Measurements from ENCODE around the gene TPCN2.

Gene TPCN2

GRCh38 chr11:69071956-69072355, 23.2 kb downstream of the TPCN2 start:
- Histone ChIP-seq H4K91ac (ENCODE audit: low read length) (no peak overlapping the region), H2BK15ac (ENCODE audit: low read depth, poor library complexity, severe bottlenecking) (no peak overlapping the region), H3K23ac (ENCODE audit: low read length in 2 of 2) (no peak overlapping the region), H3K18ac (ENCODE audit: low read depth in 1 of 2, low read length in 2 of 2) (no peak overlapping the region), H3K27me3 (ENCODE audit: control insufficient read depth in 1 of 2, insufficient read depth in 1 of 2, low read length in 2 of 2) (no peaks in the 10 kb centered on the region), H2AFZ (ENCODE audit: low read depth, low read length) (no peak overlapping the region), H4K8ac (ENCODE audit: low read length) (no peak overlapping the region), H3K4me3 (ENCODE audit: insufficient read depth in 1 of 2, low read depth in 1 of 2, low read length in 2 of 2) (no peak overlapping the region), H3K36me3 (ENCODE audit: control insufficient read depth in 1 of 2, insufficient read depth in 2 of 2, low read depth in 1 of 2, low read length in 2 of 2) (peaks cover 42 to 43% of the 10 kb centered on the region in 2 experiments), H3K9me3 (ENCODE audit: control insufficient read depth, low read length) (no peaks in the 10 kb centered on the region), H2BK120ac (ENCODE audit: low read depth, low read length) (no peak overlapping the region), H3K4ac (ENCODE audit: low read depth in 1 of 2, low read length in 2 of 2) (no peak overlapping the region), H3K79me1 (replicated peaks; ENCODE audit: low read length, poor library complexity, severe bottlenecking) (peaks cover 8% of the 10 kb centered on the region), H3K4me2 (ENCODE audit: low read length, poor library complexity, severe bottlenecking) (no peak overlapping the region), H2BK12ac (ENCODE audit: low read length in 2 of 2) (no peak overlapping the region), H3K27ac (ENCODE audit: low read length, poor library complexity, severe bottlenecking) (no peak overlapping the region), H3K4me1 (ENCODE audit: control insufficient read depth, insufficient read depth, low read depth, low read length) (peaks cover 24% of the 10 kb centered on the region), H3K14ac (ENCODE audit: low read length in 2 of 2) (no peak overlapping the region), H2AK5ac (ENCODE audit: low read length, severe bottlenecking) (no peak overlapping the region), H3K9ac (ENCODE audit: low read length) (no peak overlapping the region), H2BK5ac (ENCODE audit: low read depth, low read length, poor library complexity, severe bottlenecking) (no peak overlapping the region)
- 92% methylated on average over 13 of the region's 13 CpGs for WGBS
- DNase-seq = no peak

- Histone ChIP-seq H3K4me1 (ENCODE audit: control insufficient read depth, insufficient read depth, low read depth, low read length) (peaks cover 20% of the 10 kb centered on the region), H3K27me3 (ENCODE audit: control insufficient read depth in 1 of 2, insufficient read depth in 1 of 2, low read length in 2 of 2) (no peaks in the 10 kb centered on the region), H3K4me3 (ENCODE audit: insufficient read depth in 1 of 2, low read depth in 1 of 2, low read length in 2 of 2) (no peak overlapping the region), H2BK15ac (ENCODE audit: low read depth, poor library complexity, severe bottlenecking) (no peak overlapping the region), H4K91ac (ENCODE audit: low read length) (no peak overlapping the region), H2AFZ (ENCODE audit: low read depth, low read length) (no peak overlapping the region), H3K18ac (ENCODE audit: low read depth in 1 of 2, low read length in 2 of 2) (no peak overlapping the region), H3K23ac (ENCODE audit: low read length in 2 of 2) (no peak overlapping the region), H3K9ac (ENCODE audit: low read length) (no peak overlapping the region), H3K4me2 (ENCODE audit: low read length, poor library complexity, severe bottlenecking) (no peak overlapping the region), H3K79me1 (replicated peaks; ENCODE audit: low read length, poor library complexity, severe bottlenecking) (peaks cover 3% of the 10 kb centered on the region), H3K9me3 (ENCODE audit: control insufficient read depth, low read length) (no peaks in the 10 kb centered on the region), H2BK5ac (ENCODE audit: low read depth, low read length, poor library complexity, severe bottlenecking) (no peak overlapping the region), H2AK5ac (ENCODE audit: low read length, severe bottlenecking) (no peak overlapping the region), H3K27ac (ENCODE audit: low read length, poor library complexity, severe bottlenecking) (no peak overlapping the region), H3K36me3 (ENCODE audit: control insufficient read depth in 1 of 2, insufficient read depth in 2 of 2, low read depth in 1 of 2, low read length in 2 of 2) (peaks cover 42 to 50% of the 10 kb centered on the region in 2 experiments), H2BK12ac (ENCODE audit: low read length in 2 of 2) (no peak overlapping the region), H4K8ac (ENCODE audit: low read length) (no peak overlapping the region), H3K14ac (ENCODE audit: low read length in 2 of 2) (no peak overlapping the region), H3K4ac (ENCODE audit: low read depth in 1 of 2, low read length in 2 of 2) (no peak overlapping the region), H2BK120ac (ENCODE audit: low read depth, low read length) (no peak overlapping the region)
- DNase-seq = no peak
- 85% methylated on average over 8 of the region's 8 CpGs for WGBS
Observed at GRCh38 chr11:69073469-69073868, 24.7 kb downstream of the TPCN2 start.

- Histone ChIP-seq H3K4ac (ENCODE audit: low read depth in 1 of 2, low read length in 2 of 2) (no peak overlapping the region), H3K27me3 (ENCODE audit: control insufficient read depth in 1 of 2, insufficient read depth in 1 of 2, low read length in 2 of 2) (no peaks in the 10 kb centered on the region), H3K18ac (ENCODE audit: low read depth in 1 of 2, low read length in 2 of 2) (no peak overlapping the region), H2BK5ac (ENCODE audit: low read depth, low read length, poor library complexity, severe bottlenecking) (no peak overlapping the region), H2AK5ac (ENCODE audit: low read length, severe bottlenecking) (no peak overlapping the region), H3K4me1 (ENCODE audit: control insufficient read depth, insufficient read depth, low read depth, low read length) (peaks cover 20% of the 10 kb centered on the region), H4K8ac (ENCODE audit: low read length) (no peak overlapping the region), H3K27ac (ENCODE audit: low read length, poor library complexity, severe bottlenecking) (no peak overlapping the region), H3K4me3 (ENCODE audit: insufficient read depth in 1 of 2, low read depth in 1 of 2, low read length in 2 of 2) (no peak overlapping the region), H4K91ac (ENCODE audit: low read length) (no peak overlapping the region), H2BK120ac (ENCODE audit: low read depth, low read length) (no peak overlapping the region), H3K23ac (ENCODE audit: low read length in 2 of 2) (no peak overlapping the region), H3K14ac (ENCODE audit: low read length in 2 of 2) (no peak overlapping the region), H2BK15ac (ENCODE audit: low read depth, poor library complexity, severe bottlenecking) (no peak overlapping the region), H3K36me3 (ENCODE audit: control insufficient read depth in 1 of 2, insufficient read depth in 2 of 2, low read depth in 1 of 2, low read length in 2 of 2) (peaks cover 48 to 59% of the 10 kb centered on the region in 2 experiments), H3K4me2 (ENCODE audit: low read length, poor library complexity, severe bottlenecking) (no peak overlapping the region), H2AFZ (ENCODE audit: low read depth, low read length) (no peak overlapping the region), H3K9ac (ENCODE audit: low read length) (peak overlapping the region; percentile 58), H3K9me3 (ENCODE audit: control insufficient read depth, low read length) (no peaks in the 10 kb centered on the region), H3K79me1 (replicated peaks; ENCODE audit: low read length, poor library complexity, severe bottlenecking) (peaks cover 5% of the 10 kb centered on the region), H2BK12ac (ENCODE audit: low read length in 2 of 2) (no peak overlapping the region)
- WGBS = 88% methylated on average over 19 of the region's 20 CpGs
- DNase-seq = no peak
Observed at GRCh38 chr11:69074375-69075140, 25.8 kb downstream of the TPCN2 start.

GRCh38 chr11:69075421-69076128, 26.8 kb downstream of the TPCN2 start:
- H3K14ac ChIP-seq (ENCODE audit: low read length in 2 of 2) = no peak overlapping the region
- peaks cover 7% of the 10 kb centered on the region for H3K79me1 ChIP-seq (replicated peaks; ENCODE audit: low read length, poor library complexity, severe bottlenecking)
- H3K9me3 ChIP-seq (ENCODE audit: control insufficient read depth, low read length) = no peaks in the 10 kb centered on the region
- H2BK12ac ChIP-seq (ENCODE audit: low read length in 2 of 2) = no peak overlapping the region
- H3K36me3 ChIP-seq (ENCODE audit: control insufficient read depth in 1 of 2, insufficient read depth in 2 of 2, low read depth in 1 of 2, low read length in 2 of 2) = peaks cover 49 to 57% of the 10 kb centered on the region in 2 experiments
- H3K4me3 ChIP-seq (ENCODE audit: insufficient read depth in 1 of 2, low read depth in 1 of 2, low read length in 2 of 2) = peak overlapping the region in 1 of 2 experiments; percentile 15
- no peak overlapping the region for H2AFZ ChIP-seq (ENCODE audit: low read depth, low read length)
- H4K8ac ChIP-seq (ENCODE audit: low read length) = no peak overlapping the region
- WGBS = 81% methylated on average over 18 of the region's 18 CpGs
- H2BK15ac ChIP-seq (ENCODE audit: low read depth, poor library complexity, severe bottlenecking) = no peak overlapping the region
- H3K9ac ChIP-seq (ENCODE audit: low read length) = peak overlapping the region; percentile 58
- H2BK120ac ChIP-seq (ENCODE audit: low read depth, low read length) = no peak overlapping the region
- H3K4ac ChIP-seq (ENCODE audit: low read depth in 1 of 2, low read length in 2 of 2) = no peak overlapping the region
- H3K23ac ChIP-seq (ENCODE audit: low read length in 2 of 2) = no peak overlapping the region
- H3K27me3 ChIP-seq (ENCODE audit: control insufficient read depth in 1 of 2, insufficient read depth in 1 of 2, low read length in 2 of 2) = no peaks in the 10 kb centered on the region
- peak; percentile 24 for DNase-seq
- H2BK5ac ChIP-seq (ENCODE audit: low read depth, low read length, poor library complexity, severe bottlenecking) = no peak overlapping the region
- H2AK5ac ChIP-seq (ENCODE audit: low read length, severe bottlenecking) = no peak overlapping the region
- no peak overlapping the region for H4K91ac ChIP-seq (ENCODE audit: low read length)
- H3K27ac ChIP-seq (ENCODE audit: low read length, poor library complexity, severe bottlenecking) = no peak overlapping the region
- H3K4me2 ChIP-seq (ENCODE audit: low read length, poor library complexity, severe bottlenecking) = peak overlapping the region; percentile 29
- no peak overlapping the region for H3K18ac ChIP-seq (ENCODE audit: low read depth in 1 of 2, low read length in 2 of 2)
- peaks cover 29% of the 10 kb centered on the region for H3K4me1 ChIP-seq (ENCODE audit: control insufficient read depth, insufficient read depth, low read depth, low read length)
